ENCODE results near the gene STK39. TPM values are rescaled to one million over a fixed set of nuclear protein-coding genes. Genes with fewer than 3 reads are reported as not detected.

The STK39 gene
- total and polyA plus RNA-seq, 2 of the 4 experiments (the other 2 are of a cell fraction), result 11.8 to 16.4 TPM

DNA sequence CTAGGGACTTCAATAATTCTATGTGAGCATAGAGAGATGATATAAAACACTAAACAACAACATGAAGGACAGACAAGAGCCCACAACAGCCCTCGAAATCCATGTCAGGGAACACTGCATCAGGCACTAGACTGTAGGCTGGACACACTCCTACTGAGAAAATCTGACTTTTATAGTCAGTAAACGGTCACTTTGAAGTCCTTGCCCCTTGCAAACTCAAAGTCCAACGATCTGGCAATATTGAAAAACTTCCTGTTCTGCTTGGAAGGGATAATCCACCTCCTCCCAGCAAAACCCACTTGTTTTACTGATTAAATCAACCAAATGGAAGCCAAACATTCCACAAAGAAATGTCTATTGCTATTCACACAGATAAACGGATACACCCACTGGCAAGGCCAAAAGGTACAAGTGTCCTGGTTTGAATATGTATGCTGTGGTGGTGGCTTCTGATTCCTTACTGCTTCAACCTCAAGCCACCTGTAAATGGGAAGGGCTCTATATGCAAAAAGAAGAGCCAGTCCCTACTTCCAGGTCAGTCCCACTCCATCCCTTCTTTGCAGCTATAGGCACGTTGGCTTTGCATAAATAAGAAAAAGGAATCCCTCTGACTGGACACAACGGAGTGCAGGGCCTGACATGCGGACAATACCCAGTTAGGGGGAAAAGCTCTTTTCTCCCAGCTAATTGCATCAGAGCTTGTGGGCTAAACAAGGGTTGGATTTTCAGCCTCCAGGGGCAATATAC, 56.6 kb downstream of the STK39 start (continued):
- TF ChIP-seq NFE2L2 (IDR thresholded peaks at IDR 0.05; ENCODE audit: low read depth, low read length), result no peak

DNA sequence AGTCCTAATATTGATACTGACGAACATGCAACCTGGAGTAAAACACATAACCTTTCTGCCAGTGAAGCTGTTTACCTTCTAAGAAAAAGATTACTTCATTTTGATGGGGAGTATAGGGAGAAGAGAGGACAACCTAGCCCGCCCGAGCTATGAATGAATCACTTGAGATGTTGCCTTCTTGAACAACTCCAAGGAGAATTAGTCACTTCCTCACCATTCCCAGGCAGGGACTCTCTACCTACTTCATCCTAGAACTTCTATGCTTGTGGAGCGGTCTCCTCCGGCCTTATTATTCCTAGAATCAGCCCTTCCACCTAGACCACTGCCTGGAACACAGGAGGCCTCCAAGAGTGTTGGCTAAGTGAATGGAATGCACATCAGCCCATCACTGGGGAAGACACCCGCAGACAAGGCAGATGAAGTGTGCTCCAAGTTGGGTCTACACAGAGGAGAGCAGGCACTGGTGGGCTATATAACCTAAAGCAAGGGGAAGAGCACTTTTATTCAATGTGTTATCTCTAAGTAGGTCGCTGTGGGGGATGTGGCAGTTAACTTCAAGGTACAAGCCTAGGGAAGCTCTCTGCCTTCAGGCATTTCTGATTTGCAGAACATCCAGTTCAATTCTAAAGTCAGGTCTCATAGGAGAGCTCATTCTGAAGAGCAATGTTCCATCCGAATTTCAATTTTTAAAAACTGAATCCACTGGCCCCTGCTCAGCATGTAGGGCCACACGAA, 57.4 kb downstream of the STK39 start:
- Histone ChIP-seq H3K4ac (ENCODE audit: low read depth, low read length) (peak overlapping the region; percentile 90), H3K27ac (ENCODE audit: insufficient read depth, low read length) (no peak overlapping the region; the same call in 1 of the 2 replicates), H3K56ac (ENCODE audit: extremely low read depth, insufficient read depth, low read length) (no peak overlapping the region), H4K91ac (ENCODE audit: insufficient read depth, low read depth, low read length) (peak overlapping the region; percentile 66), H4K8ac (ENCODE audit: low read depth in 2 of 2, low read length in 2 of 2) (peak overlapping the region in 1 of 2 experiments; percentile 66; a peak in 1 of 4 replicates), H3K23ac (ENCODE audit: low read depth, low read length) (no peak overlapping the region; the same call in 1 of the 2 replicates), H3K79me1 (ENCODE audit: low read depth in 1 of 2, low read length in 2 of 2) (peaks cover 47 to 85% of the 10 kb centered on the region in 2 experiments), H3K4me3 (ENCODE audit: insufficient read depth, low read depth, low read length) (no peak overlapping the region), H2BK15ac (ENCODE audit: low read depth, low read length) (peak overlapping the region; percentile 85; the same call in 2 of the 3 replicates), H2AK9ac (replicated peaks; ENCODE audit: low read depth, low read length, poor library complexity) (peak overlapping the region; percentile 33), H3K4me2 (ENCODE audit: low read depth, low read length) (no peak overlapping the region), H3K14ac (replicated peaks; ENCODE audit: low read depth, low read length) (peak overlapping the region; percentile 69), H2AK5ac (ENCODE audit: low read depth, low read length) (peak overlapping the region; percentile 87), H3K18ac (ENCODE audit: low read depth, low read length) (peak overlapping the region; percentile 9; the same call in 1 of the 2 replicates), H2BK20ac (ENCODE audit: low read depth, low read length) (peak overlapping the region; percentile 64; the same call in 1 of the 2 replicates), H3K9me3 (ENCODE audit: control insufficient read depth, insufficient read depth, low read length) (no peaks in the 10 kb centered on the region), H2AFZ (replicated peaks; ENCODE audit: low read length, poor library complexity) (peak overlapping the region; percentile 40), H4K5ac (ENCODE audit: low read depth, low read length) (no peak overlapping the region), H2BK120ac (ENCODE audit: low read depth, low read length) (peak overlapping the region; percentile 75; the same call in 1 of the 2 replicates), H3K9ac (ENCODE audit: low read depth, low read length) (no peak overlapping the region), H3K9me1 (ENCODE audit: insufficient read depth, low read length) (peaks cover 25% of the 10 kb centered on the region), H3K36me3 (ENCODE audit: control insufficient read depth, insufficient read depth, low read length) (no peaks in the 10 kb centered on the region), H2BK5ac (ENCODE audit: low read depth, low read length, poor library complexity, severe bottlenecking) (peak overlapping the region; percentile 77), H3K27me3 (ENCODE audit: control insufficient read depth, insufficient read depth, low read length) (no peaks in the 10 kb centered on the region), H3K4me1 (ENCODE audit: control insufficient read depth, insufficient read depth, low read length) (peaks cover 15% of the 10 kb centered on the region), H4K20me1 (ENCODE audit: insufficient read depth, low read length) (peaks cover 12% of the 10 kb centered on the region; the same call in 1 of the 2 replicates)
- WGBS, 2 experiments (ENCODE audit: extremely low coverage in 2 of 2, insufficient read length in 1 of 2), result 83% methylated on average over 1 of the region's 9 CpGs; no CpG with 5 or more reads in 1 of the 2 experiments
- ChIA-PET POLR2A (ENCODE audit: unreplicated experiment) (no interaction called here), CTCF (no interaction called here)
- TF ChIP-seq, protein P1, sequence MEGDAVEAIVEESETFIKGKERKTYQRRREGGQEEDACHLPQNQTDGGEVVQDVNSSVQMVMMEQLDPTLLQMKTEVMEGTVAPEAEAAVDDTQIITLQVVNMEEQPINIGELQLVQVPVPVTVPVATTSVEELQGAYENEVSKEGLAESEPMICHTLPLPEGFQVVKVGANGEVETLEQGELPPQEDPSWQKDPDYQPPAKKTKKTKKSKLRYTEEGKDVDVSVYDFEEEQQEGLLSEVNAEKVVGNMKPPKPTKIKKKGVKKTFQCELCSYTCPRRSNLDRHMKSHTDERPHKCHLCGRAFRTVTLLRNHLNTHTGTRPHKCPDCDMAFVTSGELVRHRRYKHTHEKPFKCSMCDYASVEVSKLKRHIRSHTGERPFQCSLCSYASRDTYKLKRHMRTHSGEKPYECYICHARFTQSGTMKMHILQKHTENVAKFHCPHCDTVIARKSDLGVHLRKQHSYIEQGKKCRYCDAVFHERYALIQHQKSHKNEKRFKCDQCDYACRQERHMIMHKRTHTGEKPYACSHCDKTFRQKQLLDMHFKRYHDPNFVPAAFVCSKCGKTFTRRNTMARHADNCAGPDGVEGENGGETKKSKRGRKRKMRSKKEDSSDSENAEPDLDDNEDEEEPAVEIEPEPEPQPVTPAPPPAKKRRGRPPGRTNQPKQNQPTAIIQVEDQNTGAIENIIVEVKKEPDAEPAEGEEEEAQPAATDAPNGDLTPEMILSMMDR (conservative IDR thresholded peaks at IDR 0.05; ENCODE audit: low read depth, low read length), result no peak
- TF ChIP-seq CEBPB (IDR thresholded peaks at IDR 0.05; ENCODE audit: low read depth, low read length), result 0 out of 2 replicates have a peak, but pooled peaks have one; percentile 17
- TF ChIP-seq FOS (IDR thresholded peaks at IDR 0.05; ENCODE audit: low read depth, low read length), result peak; percentile 57
- dilution Hi-C loops (cut with HindIII; ENCODE audit: low sequenced_read_pairs, unreplicated experiment) (no loop called here), in situ Hi-C loops (cut with MboI; ENCODE audit: low sequenced_read_pairs) (no loop called here), intact Hi-C loops (cut with micrococcal nuclease) (no loop called here)
- ATAC-seq (ENCODE audit: low read depth) (peak; percentile 68), DNase-seq (peak; percentile 84)
- no TSS peak for BruUV-seq (replicated peaks)
